Middle frontal gyrus (tissue), 1 donor: Measurements from ENCODE around the gene WHRN.

Experiments used
- DNase-seq: peaks from one replicate; pipeline ENCODE4 v3.0.0-alpha.2; 2015; ENCODE audit warnings: low spot score; ENCODE audit errors: extremely low spot score

WHRN gene

GRCh38 chr9:114400772-114401171 is 104.5 kb downstream of the WHRN start:
- no peak for DNase-seq

GRCh38 chr9:114400219-114400618 is 105.1 kb downstream of the WHRN start:
- DNase-seq, result no peak

GRCh38 chr9:114399381-114399780 is 105.9 kb downstream of the WHRN start:
- no peak for DNase-seq

- peak; percentile 83 for DNase-seq
These were observed 107.2 kb downstream of the WHRN start for GRCh38 chr9:114397848-114398605.

GRCh38 chr9:114397219-114397847 is 107.9 kb downstream of the WHRN start:
- no peak for DNase-seq

GRCh38 chr9:114396558-114397218 is 108.6 kb downstream of the WHRN start:
- no peak for DNase-seq

GRCh38 chr9:114395768-114396167 is 109.5 kb downstream of the WHRN start:
- no peak for DNase-seq

GRCh38 chr9:114395334-114395617 is 110.0 kb downstream of the WHRN start:
- no peak for DNase-seq

GRCh38 chr9:114394523-114395333 is 110.5 kb downstream of the WHRN start:
- DNase-seq, result no peak

GRCh38 chr9:114392749-114393112 is 112.5 kb downstream of the WHRN start:
- no peak for DNase-seq

GRCh38 chr9:114390952-114391351 is 114.3 kb downstream of the WHRN start:
- no peak for DNase-seq

GRCh38 chr9:114389612-114390368 is 115.5 kb downstream of the WHRN start:
- DNase-seq, result no peak

- no peak for DNase-seq
These were observed 116.4 kb downstream of the WHRN start for GRCh38 chr9:114388764-114389375.

- DNase-seq, result no peak
These were observed 117.0 kb downstream of the WHRN start for GRCh38 chr9:114388357-114388682.

GRCh38 chr9:114387680-114388356 is 117.5 kb downstream of the WHRN start, which contains the start of gene AKNA:
Gene AKNA, minus strand, starts transcription at chr9:114387982. Its CDS starts 6,649 bp downstream, at chr9:114381333.
- DNase-seq, result no peak

GRCh38 chr9:114386886-114387679 is 118.2 kb downstream of the WHRN start:
- no peak for DNase-seq

- no peak for DNase-seq
These were observed 118.8 kb downstream of the WHRN start for GRCh38 chr9:114386361-114386885.

GRCh38 chr9:114385397-114386181 is 119.7 kb downstream of the WHRN start:
- DNase-seq, result no peak
